HG03108 (cell line): Measurements from ENCODE around the gene SLC16A7.
"Not testable (repeated sequence)": the region's sequence is repeated elsewhere in the genome, so short reads cannot be mapped to it uniquely, and the experiment has no call there.

Experiments
- ATAC-seq: cut with Tn5 transposase; IDR thresholded peaks from one replicate; pipeline ENCODE4 v1.9.1; 2021; ENCODE audit warnings: moderate library complexity; ENCODE audit not compliant: unreplicated experiment

The SLC16A7 gene

GRCh38 chr12:59733200-59733599 lies 137.4 kb downstream of the SLC16A7 start:
- ATAC-seq = no peak

- ATAC-seq = no peak
Observed at GRCh38 chr12:59734371-59734770, 138.5 kb downstream of the SLC16A7 start.

- no peak for ATAC-seq
Observed at GRCh38 chr12:59735231-59735630, 139.4 kb downstream of the SLC16A7 start.

- no peak for ATAC-seq
Observed at GRCh38 chr12:59736359-59736758, 140.5 kb downstream of the SLC16A7 start.

- ATAC-seq = no peak
Observed at GRCh38 chr12:59736786-59737185, 141.0 kb downstream of the SLC16A7 start.

- ATAC-seq = no peak
Observed at GRCh38 chr12:59737725-59738463, 142.1 kb downstream of the SLC16A7 start.

GRCh38 chr12:59742841-59743240 lies 147.0 kb downstream of the SLC16A7 start:
- no peak for ATAC-seq

- no peak for ATAC-seq
Observed at GRCh38 chr12:59744564-59744963, 148.7 kb downstream of the SLC16A7 start.

GRCh38 chr12:59751091-59751490 lies 155.3 kb downstream of the SLC16A7 start:
- not testable (repeated sequence) for ATAC-seq

GRCh38 chr12:59761542-59761941 lies 165.7 kb downstream of the SLC16A7 start:
- no peak for ATAC-seq

GRCh38 chr12:59763835-59764234 lies 168.0 kb downstream of the SLC16A7 start:
- ATAC-seq = no peak

GRCh38 chr12:59768031-59768430 lies 172.2 kb downstream of the SLC16A7 start:
- no peak for ATAC-seq

GRCh38 chr12:59780605-59781135 lies 184.8 kb downstream of the SLC16A7 start:
- no peak for ATAC-seq

GRCh38 chr12:59787610-59788009 lies 191.8 kb downstream of the SLC16A7 start:
- ATAC-seq = no peak

- no peak for ATAC-seq
Observed at GRCh38 chr12:59792647-59793046, 196.8 kb downstream of the SLC16A7 start.

- ATAC-seq = no peak
Observed at GRCh38 chr12:59803735-59804134, 207.9 kb downstream of the SLC16A7 start.

- no peak for ATAC-seq
Observed at GRCh38 chr12:59808317-59808910, 212.6 kb downstream of the SLC16A7 start.

GRCh38 chr12:59811991-59812390 lies 216.2 kb downstream of the SLC16A7 start:
- ATAC-seq = no peak

GRCh38 chr12:59812716-59813115 lies 216.9 kb downstream of the SLC16A7 start:
- ATAC-seq = no peak

- no peak for ATAC-seq
Observed at GRCh38 chr12:59820594-59821011, 224.8 kb downstream of the SLC16A7 start.

- no peak for ATAC-seq
Observed at GRCh38 chr12:59823567-59823966, 227.7 kb downstream of the SLC16A7 start.

- ATAC-seq = no peak
Observed at GRCh38 chr12:59827767-59828166, 231.9 kb downstream of the SLC16A7 start.
